Erythroblast (primary cell): Measurements from ENCODE around the gene USP15.

Source experiments
- GATA1 ChIP-seq: IDR thresholded peaks from 2 replicates; pipeline ENCODE4 v1.6.1; 2011; ENCODE audit warnings: low read depth, mild to moderate bottlenecking, control low read depth, low read length, moderate library complexity
- POLR2A ChIP-seq: IDR thresholded peaks from 2 replicates; pipeline ENCODE4 v1.6.1; 2011; ENCODE audit warnings: mild to moderate bottlenecking, low read length

DNA sequence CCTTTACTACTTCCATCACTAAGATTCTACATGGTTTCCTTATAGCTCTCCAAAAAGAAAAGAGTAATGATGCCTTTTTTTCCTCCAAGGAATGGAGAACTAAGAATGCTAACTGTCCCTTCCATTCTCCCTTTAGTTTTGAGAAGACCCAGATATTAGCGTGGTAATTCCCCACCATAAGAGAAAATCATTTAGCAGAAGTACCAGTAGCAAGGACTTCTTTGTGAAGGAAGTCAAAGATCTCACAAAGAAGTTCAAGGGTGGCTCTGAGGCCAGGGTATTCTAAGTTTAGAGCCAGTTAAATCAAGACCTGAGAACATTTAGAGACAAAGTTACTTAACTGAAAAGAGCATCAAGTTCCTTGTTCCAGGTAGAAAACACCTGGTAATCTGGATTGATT lies 7.3 kb downstream of the USP15 start:
- TF ChIP-seq POLR2A (no peak), GATA1 (no peak)
